ENCODE data around the gene CNTNAP4. TPM values are rescaled to one million over a fixed set of nuclear protein-coding genes. Genes with fewer than 3 reads are reported as not detected.

Gene CNTNAP4
- total RNA-seq, 1 donor from 2014 or later = not detected

- DNase-seq = no peak
- Histone ChIP-seq H3K4me3 (no peak overlapping the region), H3K4me1 (no peaks in the 10 kb centered on the region), H3K36me3 (no peaks in the 10 kb centered on the region), H3K27me3 (ENCODE audit: low read depth) (no peaks in the 10 kb centered on the region), H3K27ac (replicated peaks) (no peak overlapping the region), H3K9me3 (replicated peaks) (no peaks in the 10 kb centered on the region)
- intact Hi-C loops (cut with micrococcal nuclease) = no loop called here
- no peak for TF ChIP-seq CTCF (IDR thresholded peaks at IDR 0.05; ENCODE audit: borderline replicate concordance)
Observed at GRCh38 chr16:76524356-76524755, 247.2 kb downstream of the CNTNAP4 start.

- H3K9me3 ChIP-seq (replicated peaks) = no peaks in the 10 kb centered on the region
- no peaks in the 10 kb centered on the region for H3K27me3 ChIP-seq (ENCODE audit: low read depth)
- no peaks in the 10 kb centered on the region for H3K4me1 ChIP-seq
- DNase-seq = no peak
- no peaks in the 10 kb centered on the region for H3K36me3 ChIP-seq
- H3K4me3 ChIP-seq = no peak overlapping the region
- H3K27ac ChIP-seq (replicated peaks) = no peak overlapping the region
- intact Hi-C loops (cut with micrococcal nuclease) = no loop called here
- no peak for TF ChIP-seq CTCF (IDR thresholded peaks at IDR 0.05; ENCODE audit: borderline replicate concordance)
Observed at GRCh38 chr16:76524769-76525168, 247.6 kb downstream of the CNTNAP4 start.

GRCh38 chr16:76527244-76527643 is 250.0 kb downstream of the CNTNAP4 start:
- no peak for DNase-seq
- intact Hi-C loops (cut with micrococcal nuclease) = no loop called here
- no peaks in the 10 kb centered on the region for H3K27me3 ChIP-seq (ENCODE audit: low read depth)
- H3K36me3 ChIP-seq = no peaks in the 10 kb centered on the region
- no peak overlapping the region for H3K27ac ChIP-seq (replicated peaks)
- no peak for TF ChIP-seq CTCF (IDR thresholded peaks at IDR 0.05; ENCODE audit: borderline replicate concordance)
- H3K4me1 ChIP-seq = no peaks in the 10 kb centered on the region
- no peaks in the 10 kb centered on the region for H3K9me3 ChIP-seq (replicated peaks)
- H3K4me3 ChIP-seq = no peak overlapping the region

- intact Hi-C loops (cut with micrococcal nuclease) = no loop called here
- no peak for DNase-seq
- Histone ChIP-seq H3K36me3 (no peaks in the 10 kb centered on the region), H3K27ac (replicated peaks) (no peak overlapping the region), H3K4me1 (no peaks in the 10 kb centered on the region), H3K27me3 (ENCODE audit: low read depth) (no peaks in the 10 kb centered on the region), H3K4me3 (no peak overlapping the region), H3K9me3 (replicated peaks) (no peaks in the 10 kb centered on the region)
- no peak for TF ChIP-seq CTCF (IDR thresholded peaks at IDR 0.05; ENCODE audit: borderline replicate concordance)
Observed at GRCh38 chr16:76529120-76529519, 251.9 kb downstream of the CNTNAP4 start.

GRCh38 chr16:76531236-76531635 is 254.0 kb downstream of the CNTNAP4 start:
- H3K4me1 ChIP-seq = no peaks in the 10 kb centered on the region
- TF ChIP-seq CTCF (IDR thresholded peaks at IDR 0.05; ENCODE audit: borderline replicate concordance) = no peak
- intact Hi-C loops (cut with micrococcal nuclease) = no loop called here

More at GRCh38 chr16:76531236-76531635, 254.0 kb downstream of the CNTNAP4 start:
- H3K4me3 ChIP-seq = no peak overlapping the region
- DNase-seq = no peak
- H3K36me3 ChIP-seq = no peaks in the 10 kb centered on the region
- H3K27me3 ChIP-seq (ENCODE audit: low read depth) = no peaks in the 10 kb centered on the region
- no peak overlapping the region for H3K27ac ChIP-seq (replicated peaks)
- H3K9me3 ChIP-seq (replicated peaks) = no peaks in the 10 kb centered on the region
